ENCODE results near the gene USF1. TPM values are rescaled to one million over a fixed set of nuclear protein-coding genes. Genes with fewer than 3 reads are reported as not detected.

USF1 gene
- total and polyA plus RNA-seq, 4 donors: 19.2 to 43.5 (median 27.2) TPM

- no peak overlapping the region for H3K27ac ChIP-seq (ENCODE audit: low read depth in 1 of 2, low read length in 2 of 2)
- WGBS: 88% methylated on average over 5 of the region's 5 CpGs
- no peak for DNase-seq (ENCODE audit: low spot score)
- no peak for TF ChIP-seq HNF4A (conservative IDR thresholded peaks at IDR 0.05)
- H3K27me3 ChIP-seq (ENCODE audit: control insufficient read depth in 4 of 4, insufficient read depth in 4 of 4, low read length in 3 of 4): no peaks in the 10 kb centered on the region
- peaks cover 9 to 31% (median 18%) of the 10 kb centered on the region in 4 donors for H3K4me1 ChIP-seq (ENCODE audit: control insufficient read depth in 4 of 4, insufficient read depth in 4 of 4, low read length in 3 of 4)
- H3K9ac ChIP-seq (ENCODE audit: low read depth in 1 of 2, low read length in 2 of 2): no peak overlapping the region
- H3K36me3 ChIP-seq (ENCODE audit: control insufficient read depth in 4 of 4, insufficient read depth in 3 of 4, low read depth in 1 of 4, low read length in 3 of 4): peaks cover 2 to 37% (median 30%) of the 10 kb centered on the region in 4 donors
- H3K4me3 ChIP-seq (ENCODE audit: low read depth in 1 of 3, low read length in 3 of 3): no peak overlapping the region
- H3K9me3 ChIP-seq (ENCODE audit: control insufficient read depth in 4 of 4, low read length in 3 of 4): no peaks in the 10 kb centered on the region
Observed at GRCh38 chr1:161039546-161039945, 6.2 kb downstream of the USF1 start.

GRCh38 chr1:161039154-161039545 is 6.6 kb downstream of the USF1 start:
- Histone ChIP-seq H3K9ac (ENCODE audit: low read depth in 1 of 2, low read length in 2 of 2) (no peak overlapping the region), H3K27me3 (ENCODE audit: control insufficient read depth in 4 of 4, insufficient read depth in 4 of 4, low read length in 3 of 4) (no peaks in the 10 kb centered on the region), H3K27ac (ENCODE audit: low read depth in 1 of 2, low read length in 2 of 2) (peak overlapping the region; percentile 9 to 78), H3K36me3 (ENCODE audit: control insufficient read depth in 4 of 4, insufficient read depth in 3 of 4, low read depth in 1 of 4, low read length in 3 of 4) (peaks cover 2 to 37% (median 30%) of the 10 kb centered on the region in 4 donors), H3K9me3 (ENCODE audit: control insufficient read depth in 4 of 4, low read length in 3 of 4) (no peaks in the 10 kb centered on the region), H3K4me3 (ENCODE audit: low read depth in 1 of 3, low read length in 3 of 3) (peak overlapping the region; percentile 66 to 80 (median 68)), H3K4me1 (ENCODE audit: control insufficient read depth in 4 of 4, insufficient read depth in 4 of 4, low read length in 3 of 4) (peaks cover 8 to 27% (median 14%) of the 10 kb centered on the region in 4 donors)
- DNase-seq (ENCODE audit: low spot score): no peak
- 9% methylated on average over 3 of the region's 3 CpGs for WGBS
- TF ChIP-seq FOXA1 (IDR thresholded peaks at IDR 0.05) (no peak), JUND (IDR thresholded peaks at IDR 0.05) (no peak), YY1 (IDR thresholded peaks at IDR 0.05) (no peak), MAX (IDR thresholded peaks at IDR 0.05) (no peak), NR2F2 (IDR thresholded peaks at IDR 0.05) (no peak), CTCF (IDR thresholded peaks at IDR 0.05; ENCODE audit: low read depth, low read length, missing input control) (no peak), TAF1 (conservative IDR thresholded peaks at IDR 0.05) (no peak), HNF4G (IDR thresholded peaks at IDR 0.05) (no peak), SP1 (IDR thresholded peaks at IDR 0.05) (no peak), RXRA (IDR thresholded peaks at IDR 0.05) (no peak), HNF4A (conservative IDR thresholded peaks at IDR 0.05) (no peak), EGR1 (IDR thresholded peaks at IDR 0.05; ENCODE audit: low read depth in 2 of 2) (no peak), FOXA2 (IDR thresholded peaks at IDR 0.05) (no peak), GABPA (IDR thresholded peaks at IDR 0.05 in 1 of 2, conservative IDR thresholded peaks at IDR 0.05 in 1 of 2) (no peak), ATF3 (IDR thresholded peaks at IDR 0.05) (no peak), REST (IDR thresholded peaks at IDR 0.05) (no peak), RAD21 (IDR thresholded peaks at IDR 0.05) (no peak), ZBTB33 (IDR thresholded peaks at IDR 0.05) (no peak)

All from liver (tissue), 9 donors.